ENCODE results near the gene ZXDA.
A peak's percentile ranks its signal among the peaks of the same experiment; 100 is the strongest.

DNA sequence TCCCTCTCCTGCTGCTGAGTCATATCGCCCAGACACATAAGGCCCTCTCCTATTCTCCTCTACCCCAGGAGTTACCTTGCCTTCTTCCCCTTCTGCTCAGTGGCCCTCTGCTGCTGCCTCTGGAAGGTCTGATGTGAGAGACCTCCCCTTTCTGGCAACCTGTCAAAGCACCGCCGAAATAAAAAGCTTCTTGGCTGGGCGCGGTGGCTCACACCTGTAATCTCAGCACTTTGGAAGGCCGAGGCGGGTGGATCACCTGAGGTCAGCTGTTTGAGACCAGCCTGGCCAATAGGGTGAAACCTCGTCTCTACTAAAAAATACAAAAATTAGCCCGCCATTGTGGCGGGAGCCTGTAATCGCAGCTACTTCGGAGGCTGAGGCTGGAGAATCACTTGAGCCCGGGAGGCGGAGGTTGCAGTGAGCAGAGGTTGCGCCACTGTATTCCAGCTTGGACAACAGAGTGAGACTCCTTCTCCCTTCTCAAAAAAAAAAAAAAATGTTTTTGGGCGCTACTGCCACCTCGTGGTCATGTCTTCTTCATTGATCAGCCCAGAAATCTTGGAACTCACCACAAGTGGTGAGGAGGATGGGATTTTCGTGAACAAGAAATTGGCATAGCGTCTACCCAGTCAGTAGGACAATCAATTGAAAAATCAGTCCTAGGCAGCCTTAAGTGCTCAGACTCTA, 8.6 kb upstream of the ZXDA start:
- TF ChIP-seq CTCF (conservative IDR thresholded peaks at IDR 0.05) (peak; percentile 67), EZH2 (IDR thresholded peaks at IDR 0.05; ENCODE audit: low read depth) (no peak)

All from PC-9 (cell line).